ENCODE data around the gene IFT88.

DNA sequence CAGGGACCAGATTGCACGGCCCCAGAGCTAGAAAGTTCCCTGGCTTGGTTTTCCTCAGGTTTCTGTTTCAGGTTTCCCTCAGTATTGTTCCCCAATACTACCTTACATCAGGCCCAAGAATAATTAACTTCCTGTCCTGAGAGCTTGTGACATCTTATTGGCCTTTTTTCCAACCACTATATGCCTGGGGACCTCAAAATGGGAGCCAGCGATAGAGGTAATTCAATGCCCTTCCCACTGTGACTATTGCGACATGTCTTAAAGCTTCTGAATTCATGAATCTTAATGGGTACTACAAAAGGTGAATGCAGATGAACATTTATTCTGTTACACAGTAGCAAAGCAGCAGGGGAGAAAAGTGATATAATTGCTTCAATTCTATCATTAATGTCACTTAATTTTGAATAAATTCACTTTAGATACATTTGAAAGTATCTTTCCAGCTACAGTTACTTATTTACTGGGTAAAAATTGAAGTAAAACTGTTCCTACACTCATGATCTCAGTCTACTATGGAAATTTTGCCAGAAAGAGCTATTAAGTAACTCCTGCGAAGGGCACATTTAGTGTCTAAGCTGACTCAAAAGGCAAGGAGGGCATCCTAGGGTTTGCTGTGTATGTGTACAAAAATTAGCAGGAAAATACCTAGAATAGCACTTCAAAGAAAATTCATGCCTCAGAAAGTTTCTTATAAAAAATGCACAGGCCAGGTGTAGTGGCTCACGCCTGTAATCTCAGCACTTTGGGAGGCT lies 45.4 kb upstream of the IFT88 start:
- TF ChIP-seq POLR2AphosphoS5 (IDR thresholded peaks at IDR 0.05; ENCODE audit: borderline replicate concordance, low read depth, low read length) (no peak), EZH2 (IDR thresholded peaks at IDR 0.05) (no peak), FOXP2 (optimal IDR thresholded peaks at IDR 0.05; ENCODE audit: control extremely low read depth, extremely low read length, insufficient read depth) (no peak)

All from SK-N-MC (cell line).